ENCODE measurements around the gene CD6.

The CD6 gene

DNA sequence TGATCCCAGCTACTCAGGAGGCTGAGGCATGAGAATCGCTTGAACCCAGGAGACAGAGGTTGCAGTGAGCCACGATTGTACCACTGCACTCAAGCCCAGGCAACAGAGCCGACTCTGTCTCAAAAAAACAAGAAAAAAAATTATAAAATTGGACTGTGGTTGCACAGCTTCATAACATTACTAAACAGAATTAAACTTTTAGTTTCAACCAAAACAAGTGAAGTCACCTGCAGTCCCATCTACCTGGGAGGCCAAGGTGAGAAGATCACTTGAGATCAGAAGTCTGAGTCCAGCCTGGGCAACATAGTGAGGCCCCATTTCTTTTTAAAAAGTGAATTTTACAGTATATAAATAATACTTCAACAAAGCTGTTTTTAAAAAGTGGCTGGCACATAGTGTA is 83.0 kb downstream of the CD6 start:
- no peak for DNase-seq (ENCODE audit: low read depth)
- TF ChIP-seq, protein P1, sequence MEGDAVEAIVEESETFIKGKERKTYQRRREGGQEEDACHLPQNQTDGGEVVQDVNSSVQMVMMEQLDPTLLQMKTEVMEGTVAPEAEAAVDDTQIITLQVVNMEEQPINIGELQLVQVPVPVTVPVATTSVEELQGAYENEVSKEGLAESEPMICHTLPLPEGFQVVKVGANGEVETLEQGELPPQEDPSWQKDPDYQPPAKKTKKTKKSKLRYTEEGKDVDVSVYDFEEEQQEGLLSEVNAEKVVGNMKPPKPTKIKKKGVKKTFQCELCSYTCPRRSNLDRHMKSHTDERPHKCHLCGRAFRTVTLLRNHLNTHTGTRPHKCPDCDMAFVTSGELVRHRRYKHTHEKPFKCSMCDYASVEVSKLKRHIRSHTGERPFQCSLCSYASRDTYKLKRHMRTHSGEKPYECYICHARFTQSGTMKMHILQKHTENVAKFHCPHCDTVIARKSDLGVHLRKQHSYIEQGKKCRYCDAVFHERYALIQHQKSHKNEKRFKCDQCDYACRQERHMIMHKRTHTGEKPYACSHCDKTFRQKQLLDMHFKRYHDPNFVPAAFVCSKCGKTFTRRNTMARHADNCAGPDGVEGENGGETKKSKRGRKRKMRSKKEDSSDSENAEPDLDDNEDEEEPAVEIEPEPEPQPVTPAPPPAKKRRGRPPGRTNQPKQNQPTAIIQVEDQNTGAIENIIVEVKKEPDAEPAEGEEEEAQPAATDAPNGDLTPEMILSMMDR (IDR thresholded peaks at IDR 0.05; ENCODE audit: control insufficient read depth, insufficient read depth, low read depth, low read length, missing control alignments), result no peak
- no peak overlapping the region for H3K4me3 ChIP-seq (ENCODE audit: control insufficient read depth, low read depth, low read length)

DNA sequence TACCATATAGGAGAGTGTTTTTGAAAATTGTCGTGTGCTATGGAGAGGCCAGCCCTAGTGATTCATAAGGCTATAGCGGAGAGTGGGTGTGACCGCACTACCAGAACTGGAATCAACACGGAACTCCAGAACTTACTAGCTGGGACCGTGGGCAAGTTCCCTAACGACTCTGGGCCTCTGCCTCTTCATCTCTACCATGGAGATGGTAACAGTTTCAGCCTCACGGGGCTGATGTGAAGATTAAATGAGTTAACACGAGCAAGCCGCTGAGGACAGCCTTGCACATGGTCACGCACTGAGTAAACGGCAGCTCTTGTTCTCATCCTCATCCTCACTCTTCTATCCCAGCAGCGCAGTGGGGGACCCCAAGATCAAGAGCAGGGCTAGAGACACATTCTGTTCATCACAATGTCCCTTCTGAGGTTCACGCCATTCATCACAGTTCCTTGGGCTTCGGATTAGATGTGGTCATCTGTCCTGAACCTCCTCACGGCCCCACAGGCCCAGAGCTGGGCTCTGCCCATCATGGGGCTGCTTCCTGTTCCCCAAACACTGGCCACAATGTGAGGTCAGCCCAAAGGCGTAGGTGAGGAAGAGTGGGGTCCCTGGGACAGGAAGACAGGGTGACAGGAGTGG is 83.6 kb downstream of the CD6 start:
- no peak for DNase-seq (ENCODE audit: low read depth)
- H3K4me3 ChIP-seq (ENCODE audit: control insufficient read depth, low read depth, low read length), result no peak overlapping the region
- TF ChIP-seq, protein P1 (IDR thresholded peaks at IDR 0.05; ENCODE audit: control insufficient read depth, insufficient read depth, low read depth, low read length, missing control alignments), result no peak

DNA sequence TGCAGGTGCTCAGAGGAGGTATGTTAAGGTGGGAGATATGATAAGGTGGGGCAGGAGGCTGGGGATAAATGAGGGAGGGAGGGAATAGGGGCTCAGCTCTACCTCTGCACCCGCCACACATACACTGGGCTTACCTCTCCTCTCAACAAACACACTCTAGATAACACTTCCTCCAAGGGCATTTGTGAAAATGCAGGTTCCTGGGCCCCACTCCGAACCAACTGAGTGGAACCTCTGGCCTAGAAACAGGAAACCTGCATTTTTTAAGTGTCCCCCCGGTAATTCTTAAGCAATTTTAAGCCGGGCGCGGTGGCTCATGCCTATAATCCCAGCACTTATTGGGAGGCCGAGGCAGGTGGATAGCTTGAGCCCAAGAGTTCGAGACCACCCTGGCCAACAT is 84.3 kb downstream of the CD6 start:
- no peak for DNase-seq (ENCODE audit: low read depth)
- H3K4me3 ChIP-seq (ENCODE audit: control insufficient read depth, low read depth, low read length), result no peak overlapping the region
- TF ChIP-seq, protein P1 (IDR thresholded peaks at IDR 0.05; ENCODE audit: control insufficient read depth, insufficient read depth, low read depth, low read length, missing control alignments), result no peak

DNA sequence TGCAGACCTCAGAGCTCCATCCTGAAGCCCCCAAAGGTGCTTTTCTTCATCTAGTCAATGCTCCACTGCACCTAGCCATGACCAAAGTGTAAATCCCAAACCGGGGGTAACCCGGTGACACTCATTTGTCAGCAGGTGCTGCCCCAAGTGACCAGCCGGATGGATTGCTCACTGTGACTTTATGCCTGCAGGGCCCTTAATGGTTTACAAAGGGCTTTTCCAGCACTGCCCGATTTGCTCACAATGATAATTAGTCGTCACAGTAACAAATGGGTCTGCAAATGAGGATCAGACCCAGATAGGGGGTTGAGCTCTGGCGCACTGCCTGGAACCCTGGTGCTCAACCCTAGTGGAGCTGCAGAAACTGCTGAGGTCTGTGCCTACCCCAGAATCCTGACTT is 85.1 kb downstream of the CD6 start:
- H3K4me3 ChIP-seq (ENCODE audit: control insufficient read depth, low read depth, low read length), result no peak overlapping the region
- no peak for DNase-seq (ENCODE audit: low read depth)
- TF ChIP-seq, protein P1 (IDR thresholded peaks at IDR 0.05; ENCODE audit: control insufficient read depth, insufficient read depth, low read depth, low read length, missing control alignments), result no peak

DNA sequence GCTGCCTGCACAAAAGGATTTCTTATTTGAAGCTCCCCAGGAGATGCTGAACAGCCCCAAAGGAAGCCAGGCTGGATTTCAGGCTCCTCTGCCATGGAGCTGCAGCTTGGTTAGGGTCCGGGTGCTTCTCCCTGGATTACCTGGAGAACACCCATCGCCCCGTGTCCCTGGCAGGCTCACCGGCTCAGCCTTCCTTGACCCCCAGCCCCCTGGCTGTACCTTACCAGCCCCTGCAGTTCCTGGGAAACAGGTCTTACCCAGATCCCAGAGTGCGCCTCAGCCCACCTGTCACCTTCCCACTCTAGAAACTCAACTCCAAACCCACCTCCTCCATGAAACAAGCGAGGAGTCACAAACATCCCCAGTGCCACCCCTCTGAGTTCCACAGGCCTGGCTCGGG is 85.5 kb downstream of the CD6 start:
- TF ChIP-seq, protein P1 (IDR thresholded peaks at IDR 0.05; ENCODE audit: control insufficient read depth, insufficient read depth, low read depth, low read length, missing control alignments), result no peak
- DNase-seq (ENCODE audit: low read depth), result no peak
- H3K4me3 ChIP-seq (ENCODE audit: control insufficient read depth, low read depth, low read length), result no peak overlapping the region

DNA sequence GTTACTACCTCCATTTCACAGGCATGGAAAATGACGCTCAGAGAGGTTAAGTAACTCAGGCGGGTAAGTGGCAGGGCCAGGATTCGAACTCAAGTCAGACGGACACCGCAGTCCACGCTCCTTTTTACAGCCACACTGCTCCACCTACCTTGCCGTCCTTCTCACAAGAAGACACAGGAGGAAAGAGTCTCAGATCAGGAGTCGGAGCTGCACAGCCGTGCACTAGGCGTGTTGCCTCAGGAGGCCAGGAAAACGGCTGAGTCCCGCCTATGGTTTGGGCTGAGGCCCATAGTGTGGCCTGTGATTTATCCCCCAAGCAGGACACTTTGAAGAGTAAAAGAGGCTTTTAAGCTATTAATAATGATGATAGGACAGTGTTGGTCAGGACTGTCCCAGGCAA is 86.1 kb downstream of the CD6 start:
- DNase-seq (ENCODE audit: low read depth), result no peak
- TF ChIP-seq, protein P1 (IDR thresholded peaks at IDR 0.05; ENCODE audit: control insufficient read depth, insufficient read depth, low read depth, low read length, missing control alignments), result no peak
- no peak overlapping the region for H3K4me3 ChIP-seq (ENCODE audit: control insufficient read depth, low read depth, low read length)

All from AG09309 (cell line).